HL-60 (cell line): Measurements from ENCODE around the gene MARCHF10.

Source experiments
- POLR2AphosphoS5 ChIP-seq: IDR thresholded peaks from 2 replicates; pipeline ENCODE4 v1.6.1; 2012; ENCODE audit warnings: low read depth
- SPI1 ChIP-seq: IDR thresholded peaks from 2 replicates; pipeline ENCODE4 v1.6.1; 2012; ENCODE audit warnings: low read depth, mild to moderate bottlenecking, borderline replicate concordance
- TF ChIP-seq, protein P1 (sequence below): IDR thresholded peaks from one replicate; pipeline ENCODE4 v1.5.1; 2011; ENCODE audit warnings: low read length, control low read depth, inconsistent platforms; ENCODE audit not compliant: insufficient read depth
- TF ChIP-seq, protein P2 (sequence below): IDR thresholded peaks from 2 replicates; pipeline ENCODE4 v1.6.1; 2012; ENCODE audit warnings: low read depth; ENCODE audit not compliant: insufficient replicate concordance

DNA sequence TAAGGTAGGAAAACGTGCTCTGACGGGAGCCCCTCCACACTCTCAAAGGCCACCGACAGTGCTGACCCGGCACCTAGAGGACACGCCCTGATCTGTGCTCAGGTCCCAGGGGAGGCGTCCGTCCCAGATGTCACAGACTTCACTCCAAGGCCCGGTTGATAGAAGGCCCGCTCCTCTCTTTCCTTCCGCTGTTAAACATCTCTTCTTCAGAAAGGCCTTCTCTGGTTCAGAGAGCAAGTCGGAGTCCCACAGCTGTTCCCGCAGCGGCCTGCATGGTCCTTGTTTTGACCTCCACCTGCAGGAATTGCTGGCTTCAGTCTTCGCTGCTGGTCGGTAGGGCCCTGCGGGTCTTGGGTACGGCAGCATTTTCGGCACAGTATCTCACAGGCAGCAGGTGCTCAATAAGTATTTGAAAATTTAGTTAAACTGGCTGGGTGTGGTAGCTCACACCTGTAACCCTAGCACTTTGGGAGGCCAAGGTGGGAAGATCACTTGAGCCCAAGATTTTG is 92.2 kb downstream of the MARCHF10 start:
- TF ChIP-seq, protein P1, sequence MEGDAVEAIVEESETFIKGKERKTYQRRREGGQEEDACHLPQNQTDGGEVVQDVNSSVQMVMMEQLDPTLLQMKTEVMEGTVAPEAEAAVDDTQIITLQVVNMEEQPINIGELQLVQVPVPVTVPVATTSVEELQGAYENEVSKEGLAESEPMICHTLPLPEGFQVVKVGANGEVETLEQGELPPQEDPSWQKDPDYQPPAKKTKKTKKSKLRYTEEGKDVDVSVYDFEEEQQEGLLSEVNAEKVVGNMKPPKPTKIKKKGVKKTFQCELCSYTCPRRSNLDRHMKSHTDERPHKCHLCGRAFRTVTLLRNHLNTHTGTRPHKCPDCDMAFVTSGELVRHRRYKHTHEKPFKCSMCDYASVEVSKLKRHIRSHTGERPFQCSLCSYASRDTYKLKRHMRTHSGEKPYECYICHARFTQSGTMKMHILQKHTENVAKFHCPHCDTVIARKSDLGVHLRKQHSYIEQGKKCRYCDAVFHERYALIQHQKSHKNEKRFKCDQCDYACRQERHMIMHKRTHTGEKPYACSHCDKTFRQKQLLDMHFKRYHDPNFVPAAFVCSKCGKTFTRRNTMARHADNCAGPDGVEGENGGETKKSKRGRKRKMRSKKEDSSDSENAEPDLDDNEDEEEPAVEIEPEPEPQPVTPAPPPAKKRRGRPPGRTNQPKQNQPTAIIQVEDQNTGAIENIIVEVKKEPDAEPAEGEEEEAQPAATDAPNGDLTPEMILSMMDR, result no peak
- TF ChIP-seq POLR2AphosphoS5, result no peak
- TF ChIP-seq, protein P2, sequence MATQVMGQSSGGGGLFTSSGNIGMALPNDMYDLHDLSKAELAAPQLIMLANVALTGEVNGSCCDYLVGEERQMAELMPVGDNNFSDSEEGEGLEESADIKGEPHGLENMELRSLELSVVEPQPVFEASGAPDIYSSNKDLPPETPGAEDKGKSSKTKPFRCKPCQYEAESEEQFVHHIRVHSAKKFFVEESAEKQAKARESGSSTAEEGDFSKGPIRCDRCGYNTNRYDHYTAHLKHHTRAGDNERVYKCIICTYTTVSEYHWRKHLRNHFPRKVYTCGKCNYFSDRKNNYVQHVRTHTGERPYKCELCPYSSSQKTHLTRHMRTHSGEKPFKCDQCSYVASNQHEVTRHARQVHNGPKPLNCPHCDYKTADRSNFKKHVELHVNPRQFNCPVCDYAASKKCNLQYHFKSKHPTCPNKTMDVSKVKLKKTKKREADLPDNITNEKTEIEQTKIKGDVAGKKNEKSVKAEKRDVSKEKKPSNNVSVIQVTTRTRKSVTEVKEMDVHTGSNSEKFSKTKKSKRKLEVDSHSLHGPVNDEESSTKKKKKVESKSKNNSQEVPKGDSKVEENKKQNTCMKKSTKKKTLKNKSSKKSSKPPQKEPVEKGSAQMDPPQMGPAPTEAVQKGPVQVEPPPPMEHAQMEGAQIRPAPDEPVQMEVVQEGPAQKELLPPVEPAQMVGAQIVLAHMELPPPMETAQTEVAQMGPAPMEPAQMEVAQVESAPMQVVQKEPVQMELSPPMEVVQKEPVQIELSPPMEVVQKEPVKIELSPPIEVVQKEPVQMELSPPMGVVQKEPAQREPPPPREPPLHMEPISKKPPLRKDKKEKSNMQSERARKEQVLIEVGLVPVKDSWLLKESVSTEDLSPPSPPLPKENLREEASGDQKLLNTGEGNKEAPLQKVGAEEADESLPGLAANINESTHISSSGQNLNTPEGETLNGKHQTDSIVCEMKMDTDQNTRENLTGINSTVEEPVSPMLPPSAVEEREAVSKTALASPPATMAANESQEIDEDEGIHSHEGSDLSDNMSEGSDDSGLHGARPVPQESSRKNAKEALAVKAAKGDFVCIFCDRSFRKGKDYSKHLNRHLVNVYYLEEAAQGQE, result no peak
- no peak for TF ChIP-seq SPI1
